ACHN (cell line): ENCODE results near the gene RNU1-1.
"Not testable (repeated sequence)": the region's sequence is repeated elsewhere in the genome, so short reads cannot be mapped to it uniquely, and the experiment has no call there.

Experiments used
- DNase-seq: peaks from one replicate; pipeline ENCODE4 v3.0.0-alpha.2; 2015
- in situ Hi-C: cut with HindIII; loops from 2 replicates; pipeline ENCODE4 v1.10.0; 2017; ENCODE audit warnings: low sequenced_read_pairs, low pct_ligation_motif_present, low pct_unique_long_range_greater_than_20kb

RNU1-1 gene

DNA sequence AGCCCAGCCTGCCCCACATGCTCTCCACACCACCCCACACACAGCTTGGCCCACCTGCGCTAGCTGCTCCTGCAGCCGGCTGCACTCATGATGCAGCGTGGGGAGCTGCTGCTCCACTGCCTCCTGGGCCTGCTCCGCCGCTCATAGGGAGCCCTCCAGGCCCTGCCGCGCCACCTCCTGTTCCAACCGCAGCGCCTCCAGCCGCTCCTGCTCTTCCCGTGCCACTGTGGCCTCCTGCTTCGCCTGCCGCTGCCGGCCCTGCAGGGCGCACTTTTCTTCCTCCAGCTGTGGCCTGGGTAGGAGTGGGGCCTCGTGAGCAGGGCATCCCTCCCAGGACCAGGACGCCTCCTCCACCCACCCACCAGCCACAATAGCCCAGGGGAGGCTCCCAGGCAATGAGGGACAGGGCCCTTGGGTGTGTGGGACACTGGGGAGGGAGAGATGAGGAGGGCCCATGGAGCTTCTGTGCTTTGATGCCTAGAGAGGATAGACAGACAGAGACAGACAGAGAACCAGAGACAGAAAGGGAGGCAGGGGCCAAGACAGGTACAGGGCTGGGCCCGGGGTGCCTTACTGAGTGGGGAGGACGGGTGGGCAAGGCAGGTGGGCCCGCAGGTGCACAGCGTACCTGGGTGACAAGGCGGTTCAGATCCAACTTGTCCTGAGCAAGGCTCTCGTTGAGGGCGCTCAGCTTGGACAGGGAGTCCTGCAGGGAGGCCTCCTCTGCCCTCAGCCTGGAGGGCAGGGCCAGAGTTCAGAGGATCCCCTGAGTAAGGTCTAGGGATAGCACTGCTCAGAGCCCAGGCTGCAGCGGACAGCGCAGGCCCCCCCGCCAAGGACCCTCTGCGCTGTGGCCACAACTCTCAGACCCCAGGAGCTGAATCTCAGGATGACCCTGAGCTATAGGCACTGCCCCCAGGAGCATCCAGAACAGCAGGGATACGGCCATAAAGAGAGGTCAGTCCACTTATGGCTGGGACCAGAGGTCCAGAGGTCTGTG lies 38.0 kb downstream of the RNU1-1 start:
- in situ Hi-C loops, DNase-seq: not testable (repeated sequence)

DNA sequence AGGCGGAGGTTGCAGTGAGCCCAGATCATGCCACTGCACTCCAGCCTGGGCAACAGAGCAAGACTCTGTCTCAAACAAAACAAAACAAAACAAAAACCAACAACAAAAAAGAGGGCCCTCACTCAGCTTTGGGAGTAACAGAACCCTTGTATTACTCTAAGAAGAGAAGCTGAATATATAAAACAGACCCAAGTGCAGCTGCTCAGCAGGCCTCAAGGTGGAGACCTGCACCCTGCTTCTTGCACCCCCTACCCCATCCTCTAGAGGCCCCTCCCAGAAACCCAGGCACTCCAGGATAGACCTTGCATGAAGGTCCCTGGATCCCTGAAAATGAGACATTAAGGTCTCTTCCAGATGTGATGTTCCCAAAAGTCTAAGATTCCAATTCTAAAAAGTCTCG lies 39.2 kb downstream of the RNU1-1 start:
- in situ Hi-C loops: not testable (repeated sequence)
- DNase-seq: peak; percentile 9

DNA sequence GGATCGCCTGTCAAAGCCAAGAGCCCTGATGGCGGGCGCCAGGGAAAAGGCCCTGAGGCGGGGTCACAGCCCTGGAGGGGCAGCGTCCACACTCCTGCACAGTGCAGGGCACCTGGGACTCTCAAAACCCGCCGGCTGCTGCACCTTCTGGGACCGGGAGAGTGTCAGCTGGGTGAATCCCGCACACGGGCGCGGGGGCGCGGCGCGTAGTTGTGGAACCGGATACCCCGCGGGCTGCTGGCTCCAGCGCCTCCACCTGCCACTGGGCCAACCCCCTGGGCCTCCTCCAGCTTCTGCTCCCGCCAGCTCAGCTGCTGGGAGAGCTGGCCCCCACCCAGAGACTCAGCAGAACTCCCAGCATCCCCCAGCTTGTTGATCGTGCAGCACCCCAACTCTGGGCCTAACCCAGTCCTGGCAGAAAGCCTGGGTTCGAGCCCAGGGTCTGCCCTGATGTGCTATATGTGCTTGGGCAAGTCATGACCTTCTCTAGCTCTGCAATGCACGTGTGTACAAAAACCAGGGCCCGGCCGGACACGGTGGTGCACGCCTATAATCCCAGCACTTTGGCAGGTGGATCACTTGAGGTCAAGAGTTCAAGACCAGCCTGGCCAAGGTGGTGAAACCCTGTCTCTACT lies 39.8 kb downstream of the RNU1-1 start:
- in situ Hi-C loops: no loop called here

DNA sequence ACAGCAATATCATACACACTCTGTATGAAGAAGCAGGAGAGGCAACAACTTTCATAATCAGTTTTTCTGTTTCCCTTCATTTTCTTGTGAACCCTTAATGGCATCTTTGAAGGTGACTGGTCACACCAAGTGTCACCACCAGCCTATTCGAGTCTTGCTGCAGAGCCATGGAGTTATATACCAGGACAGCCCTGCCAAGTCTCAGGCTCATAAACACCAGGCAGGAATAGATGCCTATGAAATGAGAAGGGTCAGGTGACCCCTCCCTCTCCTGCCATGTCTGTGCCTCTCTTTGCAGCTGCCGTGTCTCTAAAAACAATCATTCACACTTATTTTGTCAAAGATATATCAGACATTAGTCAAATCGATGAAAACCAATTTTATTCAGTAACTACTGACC lies 45.5 kb downstream of the RNU1-1 start:
- DNase-seq: no peak
- in situ Hi-C loops: no loop called here

More for the DNA sequence above, 39.8 kb downstream of the RNU1-1 start:
- no peak for DNase-seq

DNA sequence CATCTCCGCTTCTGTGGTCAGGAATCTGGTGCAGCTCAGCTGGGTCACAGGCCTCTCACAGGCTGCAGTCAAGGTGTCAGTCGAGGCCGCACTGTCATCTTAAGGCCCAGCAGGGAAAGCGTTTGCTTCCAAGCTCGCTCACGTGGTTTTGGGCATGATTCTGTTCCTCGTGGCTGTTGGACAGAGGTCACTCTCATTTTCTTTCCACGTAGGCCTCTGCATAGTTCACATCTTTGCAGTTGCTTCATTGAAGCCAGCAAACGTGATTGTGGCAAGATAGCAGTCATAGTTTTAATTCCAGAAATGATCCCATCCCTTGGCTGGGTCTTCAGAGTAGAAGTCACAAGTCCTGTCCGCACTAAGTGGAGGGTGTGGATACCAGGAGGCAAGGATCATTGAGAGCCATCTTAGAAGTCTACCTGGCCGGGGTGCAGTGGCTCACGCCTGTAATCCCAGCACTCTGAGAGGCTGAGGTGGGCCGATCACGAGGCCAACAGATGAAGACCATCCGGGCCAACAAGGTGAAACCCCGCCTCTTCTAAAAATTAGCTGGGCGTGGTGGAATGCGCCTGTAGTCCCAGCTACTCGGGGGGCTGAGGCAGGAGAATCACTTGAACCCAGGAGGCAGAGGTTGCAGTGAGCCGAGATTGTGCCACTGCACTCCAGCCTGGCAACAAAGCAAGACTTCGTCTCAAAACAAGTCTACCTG lies 49.0 kb downstream of the RNU1-1 start:
- in situ Hi-C loops: no loop called here
- no peak for DNase-seq
